Activated T-helper 1 cell treated with anti-CD3 and anti-CD28 coated beads, Interleukin-12 subunit alpha, Interleukin-12 subunit beta, Interleukin-2, Interleukin-4 antibody, amounts not matched to agents 30 ng/mL and 10 ng/mL and 1 ng/mL, durations not matched to agents 14 hours and 24 hours and 36 hours (primary cell): ENCODE results near the gene PGC. TPM values are rescaled to one million over a fixed set of nuclear protein-coding genes. Genes with fewer than 3 reads are reported as not detected.

ENCODE experiments used
- DNase-seq: peaks from one replicate; pipeline ENCODE4 v3.0.0; 2021; ENCODE audit warnings: low spot score
- H3K27ac Mint-ChIP-seq: one replicate; pipeline ENCODE4 v1.8.0; 2021; ENCODE audit warnings: mild to moderate bottlenecking, mixed read lengths
- H3K27me3 Mint-ChIP-seq: one replicate; pipeline ENCODE4 v1.8.0; 2022; ENCODE audit warnings: mild to moderate bottlenecking, moderate library complexity, mixed read lengths; ENCODE audit not compliant: insufficient read depth
- H3K36me3 Mint-ChIP-seq: one replicate; pipeline ENCODE4 v1.8.0; 2021; ENCODE audit warnings: low read depth, mixed read lengths
- H3K4me1 Mint-ChIP-seq: one replicate; pipeline ENCODE4 v1.8.0; 2021; ENCODE audit warnings: low read depth, mixed read lengths
- H3K4me3 Mint-ChIP-seq: one replicate; pipeline ENCODE4 v1.8.0; 2021; ENCODE audit warnings: mild to moderate bottlenecking, moderate library complexity, mixed read lengths
- H3K9me3 Mint-ChIP-seq: one replicate; pipeline ENCODE4 v1.8.0; 2021; ENCODE audit warnings: mixed read lengths
- intact Hi-C: fragments of 100-400 bp; cut with micrococcal nuclease; formaldehyde crosslinking; loops from one replicate; pipeline ENCODE4 v1.15.1; 2024
- total RNA-seq: library from RNA; stranded (reverse); gene quantifications from 2 replicates; pipeline ENCODE4 v1.2.3, GENCODE V29; 2022

The PGC gene
- total RNA-seq, 1 donor from 2014 or later, result 0.60 TPM

GRCh38 chr6:41736800-41737555 lies 10.2 kb downstream of the PGC start:
- intact Hi-C loops, result loop anchor here (10.0 kb wide), 2 partner anchors 662 to 1898 kb away; partner anchors contain the start of genes MAD2L1BP, NFYA and OARD1
- H3K4me1 Mint-ChIP-seq, result peaks cover 12% of the 10 kb centered on the region

GRCh38 chr6:41736186-41736733 lies 10.9 kb downstream of the PGC start:
- DNase-seq, result no peak
- H3K9me3 Mint-ChIP-seq, result no peaks in the 10 kb centered on the region
- H3K4me3 Mint-ChIP-seq, result peak overlapping the region; percentile 15
- no peak overlapping the region for H3K27ac Mint-ChIP-seq
- no peaks in the 10 kb centered on the region for H3K36me3 Mint-ChIP-seq
- peaks cover 17% of the 10 kb centered on the region for H3K4me1 Mint-ChIP-seq
- no peaks in the 10 kb centered on the region for H3K27me3 Mint-ChIP-seq
- intact Hi-C loops, result loop anchor here (10.0 kb wide), 2 partner anchors 661 to 1899 kb away; partner anchors contain the start of genes MAD2L1BP, NFYA and OARD1

More at GRCh38 chr6:41736800-41737555, 10.2 kb downstream of the PGC start:
- Mint-ChIP-seq H3K4me3 (no peak overlapping the region), H3K27me3 (peaks cover 1% of the 10 kb centered on the region), H3K36me3 (no peaks in the 10 kb centered on the region), H3K9me3 (no peaks in the 10 kb centered on the region), H3K27ac (no peak overlapping the region)
- DNase-seq, result no peak

DNA sequence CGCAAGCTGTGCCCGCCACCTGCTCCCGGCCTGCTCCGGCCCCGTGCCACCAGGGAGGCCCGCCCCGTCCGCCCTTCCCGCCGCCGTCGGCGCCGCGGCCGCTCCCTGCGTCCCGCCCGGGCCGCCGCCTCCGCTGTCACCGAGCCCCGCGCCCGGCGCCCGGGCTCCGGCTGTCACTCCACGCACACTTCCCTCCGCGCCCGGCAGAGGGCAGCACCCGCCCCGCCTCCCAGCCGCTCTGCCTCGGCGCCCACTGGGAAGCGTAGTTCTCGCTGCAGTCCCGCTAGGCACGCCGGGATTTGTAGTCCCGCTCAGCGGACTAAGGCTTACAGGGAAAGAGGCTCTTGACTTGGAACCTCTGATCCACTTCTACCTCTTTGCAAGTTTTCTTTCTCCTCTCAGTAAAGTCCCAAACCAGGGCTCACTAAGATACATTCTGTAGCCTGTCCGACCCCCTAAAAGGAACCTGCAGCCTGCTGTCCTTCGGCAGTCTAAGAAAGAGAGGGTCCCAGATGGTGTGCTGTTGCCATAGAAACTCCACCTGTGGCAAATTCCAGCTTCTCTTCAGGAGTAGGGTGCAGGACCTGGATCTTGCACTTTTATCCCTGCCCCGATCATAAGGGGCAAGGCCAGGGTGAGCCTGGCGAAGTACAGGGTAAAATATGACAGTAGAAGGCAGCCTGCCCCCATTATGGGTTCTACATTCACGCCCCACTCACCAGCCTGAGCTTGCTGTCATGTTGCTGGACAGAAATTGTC lies 11.6 kb downstream of the PGC start, which contains the start of gene TFEB:
Gene TFEB, minus strand, starts transcription at position 182 of the 759 bp plus-strand sequence. CDS start 44,395 bp downstream, outside the sequence.
- Mint-ChIP-seq H3K4me3 (peak within 1 kb of the TSS; percentile 80), H3K27me3 (no peaks in the 10 kb centered on the region), H3K27ac (peak within 1 kb of the TSS; percentile 31), H3K36me3 (no peaks in the 10 kb centered on the region), H3K9me3 (no peaks in the 10 kb centered on the region), H3K4me1 (peaks cover 24% of the 10 kb centered on the region)
- intact Hi-C loops, result loop anchor here (1.0 to 10.0 kb wide), 10 partner anchors 28 to 1899 kb away; partner anchors contain the start of genes BYSL, CCND3, MAD2L1BP and MED20
- DNase-seq, result peak; percentile 92

- intact Hi-C loops, result loop anchor here (1.0 to 10.0 kb wide), 12 partner anchors 28 to 1900 kb away; partner anchors contain the start of genes BYSL, CCND3, FOXP4 and MAD2L1BP
These were observed 12.4 kb downstream of the PGC start for GRCh38 chr6:41734666-41735426.

DNA sequence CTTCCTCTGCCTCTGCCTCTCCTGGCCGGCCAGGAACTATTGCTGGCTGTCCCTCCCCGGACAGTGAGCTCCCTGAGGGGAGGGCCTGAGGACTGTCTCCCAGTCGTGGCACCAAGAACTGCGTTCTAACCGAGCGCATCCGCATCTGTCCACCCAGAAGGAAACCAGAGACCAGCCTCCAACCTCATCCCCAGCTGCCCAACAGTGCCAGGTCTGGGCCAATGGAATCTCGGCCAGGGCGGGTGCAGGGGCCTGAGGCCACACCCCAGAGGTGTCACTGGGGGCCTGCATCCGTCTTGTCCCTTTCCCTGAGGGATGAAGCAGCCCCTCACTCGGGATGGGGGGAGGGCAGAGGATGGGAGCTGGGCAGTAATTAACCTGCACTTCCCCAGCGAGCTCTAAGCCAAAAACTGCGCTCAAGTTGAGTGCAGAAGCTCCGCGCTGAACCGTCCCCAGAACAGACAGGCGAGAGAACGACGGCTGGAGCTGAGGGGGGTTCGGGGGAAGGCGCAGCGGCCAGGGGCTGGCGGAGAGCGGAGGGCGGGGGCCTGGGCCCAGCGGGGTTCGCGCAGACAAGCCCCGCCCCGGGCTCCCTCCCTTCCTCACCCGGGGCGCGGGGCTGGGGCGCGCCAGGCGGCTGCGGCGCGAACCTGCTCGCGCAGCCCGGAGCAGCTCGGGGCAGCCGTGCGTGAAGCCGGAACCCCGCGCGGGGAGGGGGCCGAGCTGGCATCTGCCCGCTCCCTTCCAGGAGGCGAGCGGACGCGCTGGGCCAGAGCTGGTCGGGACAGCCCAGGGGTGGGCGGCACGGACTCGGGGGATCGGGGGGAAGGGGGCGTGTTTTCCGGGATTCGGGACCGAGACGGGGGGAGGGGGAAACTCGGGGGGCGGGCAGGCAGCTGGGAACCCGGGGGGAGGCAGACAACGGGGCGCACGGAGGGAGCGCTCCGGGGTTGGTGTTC lies 13.2 kb downstream of the PGC start:
- Mint-ChIP-seq H3K4me3 (peak overlapping the region; percentile 84), H3K27ac (peak overlapping the region; percentile 71), H3K4me1 (peaks cover 32% of the 10 kb centered on the region), H3K9me3 (no peaks in the 10 kb centered on the region), H3K36me3 (no peaks in the 10 kb centered on the region), H3K27me3 (no peaks in the 10 kb centered on the region)
- peak; percentile 65 for DNase-seq
- intact Hi-C loops, result loop anchor here (1.0 to 10.0 kb wide), 4 partner anchors 161 to 1901 kb away; partner anchors contain the start of genes FOXP4, MAD2L1BP, NFYA and OARD1

More at GRCh38 chr6:41734666-41735426, 12.4 kb downstream of the PGC start:
- H3K27me3 Mint-ChIP-seq, result no peaks in the 10 kb centered on the region
- H3K27ac Mint-ChIP-seq, result no peak overlapping the region
- peak overlapping the region; percentile 72 for H3K4me3 Mint-ChIP-seq
- DNase-seq, result peak; percentile 67
- peaks cover 31% of the 10 kb centered on the region for H3K4me1 Mint-ChIP-seq
- no peaks in the 10 kb centered on the region for H3K36me3 Mint-ChIP-seq
- H3K9me3 Mint-ChIP-seq, result no peaks in the 10 kb centered on the region

DNA sequence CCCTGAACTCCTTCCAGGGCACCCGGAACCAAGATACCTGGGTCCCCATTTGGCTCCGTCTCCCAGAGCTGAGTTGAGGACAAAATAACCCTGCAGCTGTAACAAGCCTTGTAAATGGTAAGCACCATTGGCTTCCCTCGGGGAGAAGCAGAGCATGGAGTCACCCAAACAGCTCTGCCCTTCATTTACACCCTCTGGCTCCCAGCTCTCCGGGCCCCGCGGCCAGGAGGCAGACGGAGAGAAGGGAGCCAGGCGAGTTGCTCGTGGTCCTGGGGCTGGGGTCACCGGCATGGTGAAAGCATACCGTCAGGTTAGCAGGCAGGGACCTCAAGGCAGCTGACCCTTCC lies 13.9 kb downstream of the PGC start:
- Mint-ChIP-seq H3K27me3 (no peaks in the 10 kb centered on the region), H3K4me3 (peak overlapping the region; percentile 84), H3K4me1 (peaks cover 32% of the 10 kb centered on the region), H3K27ac (peak overlapping the region; percentile 23), H3K36me3 (no peaks in the 10 kb centered on the region), H3K9me3 (no peaks in the 10 kb centered on the region)
- intact Hi-C loops, result loop anchor here (5.0 to 10.0 kb wide), 3 partner anchors 186 to 1901 kb away; partner anchors contain the start of genes FOXP4, MAD2L1BP, NFYA and OARD1
- no peak for DNase-seq

GRCh38 chr6:41732591-41733359 lies 14.4 kb downstream of the PGC start:
- Mint-ChIP-seq H3K4me3 (peak overlapping the region; percentile 84), H3K9me3 (no peaks in the 10 kb centered on the region), H3K27me3 (no peaks in the 10 kb centered on the region), H3K4me1 (peaks cover 32% of the 10 kb centered on the region), H3K36me3 (no peaks in the 10 kb centered on the region), H3K27ac (peak overlapping the region; percentile 37)
- peak; percentile 64 for DNase-seq
- intact Hi-C loops, result loop anchor here (5.0 to 10.0 kb wide), 3 partner anchors 185 to 1902 kb away; partner anchors contain the start of genes FOXP4, MAD2L1BP, NFYA and OARD1

- no peaks in the 10 kb centered on the region for H3K9me3 Mint-ChIP-seq
- no peak for DNase-seq
- peaks cover 32% of the 10 kb centered on the region for H3K4me1 Mint-ChIP-seq
- intact Hi-C loops, result loop anchor here (5.0 to 10.0 kb wide), 3 partner anchors 185 to 1903 kb away; partner anchors contain the start of genes FOXP4, MAD2L1BP, NFYA and OARD1
- no peaks in the 10 kb centered on the region for H3K36me3 Mint-ChIP-seq
- no peaks in the 10 kb centered on the region for H3K27me3 Mint-ChIP-seq
- H3K27ac Mint-ChIP-seq, result no peak overlapping the region
- no peak overlapping the region for H3K4me3 Mint-ChIP-seq
These were observed 15.0 kb downstream of the PGC start for GRCh38 chr6:41732149-41732548.

GRCh38 chr6:41731561-41732086 lies 15.6 kb downstream of the PGC start:
- Mint-ChIP-seq H3K27ac (no peak overlapping the region), H3K27me3 (no peaks in the 10 kb centered on the region), H3K9me3 (no peaks in the 10 kb centered on the region), H3K4me3 (no peak overlapping the region), H3K4me1 (peaks cover 32% of the 10 kb centered on the region), H3K36me3 (no peaks in the 10 kb centered on the region)
- intact Hi-C loops, result loop anchor here (5.0 to 10.0 kb wide), 3 partner anchors 184 to 1903 kb away; partner anchors contain the start of genes FOXP4, MAD2L1BP, NFYA and OARD1
- no peak for DNase-seq
